ENCODE measurements around the gene STRADA.

DNA sequence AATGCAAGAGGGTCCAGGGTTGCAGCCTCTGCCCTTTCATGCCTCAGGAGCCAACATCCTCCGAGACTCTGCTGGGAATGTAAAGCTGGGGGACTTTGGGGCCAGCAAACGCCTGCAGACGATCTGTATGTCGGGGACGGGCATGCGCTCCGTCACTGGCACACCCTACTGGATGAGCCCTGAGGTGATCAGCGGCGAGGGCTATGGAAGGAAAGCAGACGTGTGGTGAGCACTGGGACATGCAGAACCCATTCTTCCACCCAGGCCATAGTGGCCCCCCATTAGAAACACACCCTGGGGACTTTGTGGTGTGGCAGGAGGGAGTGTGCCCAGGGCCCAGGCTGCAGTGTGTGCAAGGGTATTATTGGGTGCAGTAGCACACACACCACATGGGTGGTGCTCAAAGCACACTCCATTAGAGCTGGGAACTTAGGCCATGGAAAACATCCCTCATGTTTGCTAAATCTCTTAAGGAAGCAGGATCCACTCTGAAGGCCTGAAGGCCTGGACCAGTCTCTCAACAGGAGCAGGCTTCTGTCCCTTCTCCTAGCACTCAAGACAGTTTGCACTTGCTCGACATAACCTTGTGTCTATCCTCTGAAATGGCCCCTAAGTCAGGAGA lies 49.3 kb downstream of the STRADA start:
- TF ChIP-seq EP300 (IDR thresholded peaks at IDR 0.05), result no peak
- TF ChIP-seq, protein P1, sequence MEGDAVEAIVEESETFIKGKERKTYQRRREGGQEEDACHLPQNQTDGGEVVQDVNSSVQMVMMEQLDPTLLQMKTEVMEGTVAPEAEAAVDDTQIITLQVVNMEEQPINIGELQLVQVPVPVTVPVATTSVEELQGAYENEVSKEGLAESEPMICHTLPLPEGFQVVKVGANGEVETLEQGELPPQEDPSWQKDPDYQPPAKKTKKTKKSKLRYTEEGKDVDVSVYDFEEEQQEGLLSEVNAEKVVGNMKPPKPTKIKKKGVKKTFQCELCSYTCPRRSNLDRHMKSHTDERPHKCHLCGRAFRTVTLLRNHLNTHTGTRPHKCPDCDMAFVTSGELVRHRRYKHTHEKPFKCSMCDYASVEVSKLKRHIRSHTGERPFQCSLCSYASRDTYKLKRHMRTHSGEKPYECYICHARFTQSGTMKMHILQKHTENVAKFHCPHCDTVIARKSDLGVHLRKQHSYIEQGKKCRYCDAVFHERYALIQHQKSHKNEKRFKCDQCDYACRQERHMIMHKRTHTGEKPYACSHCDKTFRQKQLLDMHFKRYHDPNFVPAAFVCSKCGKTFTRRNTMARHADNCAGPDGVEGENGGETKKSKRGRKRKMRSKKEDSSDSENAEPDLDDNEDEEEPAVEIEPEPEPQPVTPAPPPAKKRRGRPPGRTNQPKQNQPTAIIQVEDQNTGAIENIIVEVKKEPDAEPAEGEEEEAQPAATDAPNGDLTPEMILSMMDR (IDR thresholded peaks at IDR 0.05), result no peak
